IPS DF 4.7 (cell line): ENCODE data around the gene MAL.

ENCODE experiments used
- DNase-seq: peaks from one replicate; pipeline ENCODE4 v3.0.0-alpha.2; 2013; ENCODE audit warnings: low spot score; ENCODE audit errors: extremely low read depth

MAL gene

GRCh38 chr2:95016616-95017015, 8.9 kb upstream of the MAL start:
- no peak for DNase-seq

- DNase-seq = no peak
These were observed 8.4 kb upstream of the MAL start for GRCh38 chr2:95017071-95017501.

GRCh38 chr2:95017836-95018235, 7.7 kb upstream of the MAL start:
- DNase-seq = no peak

GRCh38 chr2:95018301-95018700, 7.2 kb upstream of the MAL start:
- DNase-seq = no peak

- no peak for DNase-seq
These were observed 6.5 kb upstream of the MAL start for GRCh38 chr2:95018861-95019550.

- no peak for DNase-seq
These were observed 5.9 kb upstream of the MAL start for GRCh38 chr2:95019572-95019971.

- no peak for DNase-seq
These were observed 5.1 kb upstream of the MAL start for GRCh38 chr2:95020275-95021022.

GRCh38 chr2:95021023-95021416, 4.5 kb upstream of the MAL start:
- no peak for DNase-seq

- no peak for DNase-seq
These were observed 3.7 kb upstream of the MAL start for GRCh38 chr2:95021847-95022246.

- peak; percentile 36 for DNase-seq
These were observed 2.9 kb upstream of the MAL start for GRCh38 chr2:95022309-95023221.

- DNase-seq = no peak
These were observed 2.3 kb upstream of the MAL start for GRCh38 chr2:95023222-95023597.

GRCh38 chr2:95024371-95024770, 1.1 kb upstream of the MAL start:
- DNase-seq = no peak

GRCh38 chr2:95024960-95025405, 525 bp upstream of the MAL start:
- no peak for DNase-seq

GRCh38 chr2:95026471-95027368, 1.2 kb downstream of the MAL start:
- no peak for DNase-seq

- no peak for DNase-seq
These were observed 1.8 kb downstream of the MAL start for GRCh38 chr2:95027369-95027720.

- DNase-seq = no peak
These were observed 4.4 kb downstream of the MAL start for GRCh38 chr2:95029898-95030341.

GRCh38 chr2:95030496-95030895, 5.0 kb downstream of the MAL start:
- DNase-seq = no peak

- DNase-seq = no peak
These were observed 5.7 kb downstream of the MAL start for GRCh38 chr2:95031076-95031725.

GRCh38 chr2:95031726-95032116, 6.2 kb downstream of the MAL start:
- DNase-seq = no peak

GRCh38 chr2:95032341-95032740, 6.8 kb downstream of the MAL start:
- DNase-seq = no peak
